ENCODE data around the gene RERE. TPM values are rescaled to one million over a fixed set of nuclear protein-coding genes. Genes with fewer than 3 reads are reported as not detected.

The RERE gene
- total RNA-seq (2021): 122 to 161 TPM (median 124 TPM) in 3 replicates
- Bru-seq, nascent RNA: percentile 89 among the genes with signal in this experiment
- long read RNA-seq, experiment 1, full-length matches to known transcripts: 7 of 146 reads
- long read RNA-seq, experiment 1, partial matches to known transcripts: 54 of 146 reads
- long read RNA-seq, experiment 1, other reads (novel, unspliced or antisense): 85 of 146 reads
- long read RNA-seq, experiment 2, full-length matches to known transcripts: 3 of 95 reads
- long read RNA-seq, experiment 2, partial matches to known transcripts: 33 of 95 reads
- long read RNA-seq, experiment 2, other reads (novel, unspliced or antisense): 59 of 95 reads
- long read RNA-seq, experiment 3, partial matches to known transcripts: 0 of 1 reads
- long read RNA-seq, experiment 3, other reads (novel, unspliced or antisense): 1 of 1 reads

- Mint-ChIP-seq H3K27me3 (ENCODE audit: low read depth) (no peaks in the 10 kb centered on the region), H3K9me3 (no peaks in the 10 kb centered on the region), H3K27ac (peak within 1 kb of the TSS; percentile 99), H3K4me1 (peaks cover 53% of the 10 kb centered on the region), H3K4me3 (peak within 1 kb of the TSS; percentile 91), H3K36me3 (no peaks in the 10 kb centered on the region)
- CTCF ChIA-PET: interaction anchor here (0.6 to 1.6 kb wide), 4 partner anchors 23 to 114 kb away, joined by 3 to 12 read pairs (median 3); no protein-coding TSS in a partner anchor
- peak; percentile 89 for ATAC-seq
- DNase-seq (ENCODE audit: low spot score): peak; percentile 91
- POLR2A ChIA-PET: interaction anchor here (0.5 to 0.7 kb wide), 4 partner anchors 9 to 434 kb away, joined by 3 to 5 read pairs (median 4); no protein-coding TSS in a partner anchor
- no peak for TF ChIP-seq ZBTB21 (CRISPR knock-in tag; IDR thresholded peaks at IDR 0.05; ENCODE audit: borderline replicate concordance)
- no peak for TF ChIP-seq MLX (CRISPR knock-in tag; IDR thresholded peaks at IDR 0.05)
- TF ChIP-seq NFYB (CRISPR knock-in tag; conservative IDR thresholded peaks at IDR 0.05; ENCODE audit: low read depth): peak; percentile 88
- peak; percentile 26; the same call in 1 of the 2 replicates for TF ChIP-seq FOXP1 (CRISPR knock-in tag; IDR thresholded peaks at IDR 0.05; ENCODE audit: borderline replicate concordance)
- peak; percentile 12; the same call in 1 of the 2 replicates for TF ChIP-seq TEAD1 (CRISPR knock-in tag; IDR thresholded peaks at IDR 0.05)
- TF ChIP-seq, protein P1, sequence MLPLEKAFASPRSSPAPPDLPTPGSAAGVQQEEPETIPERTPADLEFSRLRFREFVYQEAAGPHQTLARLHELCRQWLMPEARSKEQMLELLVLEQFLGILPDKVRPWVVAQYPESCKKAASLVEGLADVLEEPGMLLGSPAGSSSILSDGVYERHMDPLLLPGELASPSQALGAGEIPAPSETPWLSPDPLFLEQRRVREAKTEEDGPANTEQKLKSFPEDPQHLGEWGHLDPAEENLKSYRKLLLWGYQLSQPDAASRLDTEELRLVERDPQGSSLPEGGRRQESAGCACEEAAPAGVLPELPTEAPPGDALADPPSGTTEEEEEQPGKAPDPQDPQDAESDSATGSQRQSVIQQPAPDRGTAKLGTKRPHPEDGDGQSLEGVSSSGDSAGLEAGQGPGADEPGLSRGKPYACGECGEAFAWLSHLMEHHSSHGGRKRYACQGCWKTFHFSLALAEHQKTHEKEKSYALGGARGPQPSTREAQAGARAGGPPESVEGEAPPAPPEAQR (CRISPR knock-in tag; IDR thresholded peaks at IDR 0.05): no peak
- TF ChIP-seq ZNF138 (CRISPR knock-in tag; conservative IDR thresholded peaks at IDR 0.05): no peak
- TF ChIP-seq NR2C2 (CRISPR knock-in tag; IDR thresholded peaks at IDR 0.05): no peak
- TF ChIP-seq SP1 (CRISPR knock-in tag; conservative IDR thresholded peaks at IDR 0.05): peak; percentile 65
- no peak for TF ChIP-seq TP53 (CRISPR knock-in tag; IDR thresholded peaks at IDR 0.05)
- TF ChIP-seq GABPB1 (CRISPR knock-in tag; IDR thresholded peaks at IDR 0.05): 0 out of 2 replicates have a peak, but pooled peaks have one; percentile 20
- TF ChIP-seq, protein P2, sequence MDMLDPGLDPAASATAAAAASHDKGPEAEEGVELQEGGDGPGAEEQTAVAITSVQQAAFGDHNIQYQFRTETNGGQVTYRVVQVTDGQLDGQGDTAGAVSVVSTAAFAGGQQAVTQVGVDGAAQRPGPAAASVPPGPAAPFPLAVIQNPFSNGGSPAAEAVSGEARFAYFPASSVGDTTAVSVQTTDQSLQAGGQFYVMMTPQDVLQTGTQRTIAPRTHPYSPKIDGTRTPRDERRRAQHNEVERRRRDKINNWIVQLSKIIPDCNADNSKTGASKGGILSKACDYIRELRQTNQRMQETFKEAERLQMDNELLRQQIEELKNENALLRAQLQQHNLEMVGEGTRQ (CRISPR knock-in tag; IDR thresholded peaks at IDR 0.05): no peak
- TF ChIP-seq MYBL2 (CRISPR knock-in tag; IDR thresholded peaks at IDR 0.05): peak; percentile 58; the same call in 1 of the 2 replicates
- no peak for TF ChIP-seq KAT7 (CRISPR knock-in tag; IDR thresholded peaks at IDR 0.05; ENCODE audit: borderline replicate concordance)
- no peak for TF ChIP-seq ZNF671 (CRISPR knock-in tag; IDR thresholded peaks at IDR 0.05)
- peak; percentile 51; the same call in 1 of the 2 replicates for TF ChIP-seq FOXK1 (CRISPR knock-in tag; IDR thresholded peaks at IDR 0.05)
- no peak for TF ChIP-seq OVOL2 (CRISPR knock-in tag; IDR thresholded peaks at IDR 0.05; ENCODE audit: borderline replicate concordance)
- 0 out of 2 replicates have a peak, but pooled peaks have one; percentile 12 for TF ChIP-seq SMAD4 (CRISPR knock-in tag; IDR thresholded peaks at IDR 0.05)
- TF ChIP-seq ZNF423 (CRISPR knock-in tag; IDR thresholded peaks at IDR 0.05): peak; percentile 35; the same call in 1 of the 2 replicates
- TF ChIP-seq HMGA2 (CRISPR knock-in tag; IDR thresholded peaks at IDR 0.05): no peak
- TF ChIP-seq ZNF263 (CRISPR knock-in tag; IDR thresholded peaks at IDR 0.05; ENCODE audit: low read depth): no peak
- no peak for TF ChIP-seq AFF4 (CRISPR knock-in tag; IDR thresholded peaks at IDR 0.05; ENCODE audit: borderline replicate concordance)
- no peak for TF ChIP-seq RORB (CRISPR knock-in tag; IDR thresholded peaks at IDR 0.05)
- no peak for TF ChIP-seq JAZF1 (CRISPR knock-in tag; IDR thresholded peaks at IDR 0.05)
- no peak for TF ChIP-seq EMX1 (CRISPR knock-in tag; IDR thresholded peaks at IDR 0.05)
- no peak; the same call in 1 of the 2 replicates for TF ChIP-seq HMGXB4 (CRISPR knock-in tag; IDR thresholded peaks at IDR 0.05)
- TF ChIP-seq GRHL2 (CRISPR knock-in tag; IDR thresholded peaks at IDR 0.05; ENCODE audit: insufficient replicate concordance, severe bottlenecking): no peak
- no peak for TF ChIP-seq ESRRA (CRISPR knock-in tag; IDR thresholded peaks at IDR 0.05; ENCODE audit: borderline replicate concordance)
Measured at GRCh38 chr1:8817412-8818324, at the start of gene RERE. TSS of gene RERE (minus strand) at chr1:8817640.

Data from WTC11 (cell line).